A549 treated with dexamethasone at 1 μM for 4 hours (cell line): ENCODE data around the gene ABCF3. TPM values are rescaled to one million over a fixed set of nuclear protein-coding genes. Genes with fewer than 3 reads are reported as not detected.

ENCODE experiments used
- total RNA-seq: library from RNA; stranded (reverse); fragments of 200-300 nt; extraction: Qiagen RNA extraction; gene quantifications from 5 replicates; pipeline ENCODE4 v1.2.3, GENCODE V29; 2022

ABCF3 gene, protein sequence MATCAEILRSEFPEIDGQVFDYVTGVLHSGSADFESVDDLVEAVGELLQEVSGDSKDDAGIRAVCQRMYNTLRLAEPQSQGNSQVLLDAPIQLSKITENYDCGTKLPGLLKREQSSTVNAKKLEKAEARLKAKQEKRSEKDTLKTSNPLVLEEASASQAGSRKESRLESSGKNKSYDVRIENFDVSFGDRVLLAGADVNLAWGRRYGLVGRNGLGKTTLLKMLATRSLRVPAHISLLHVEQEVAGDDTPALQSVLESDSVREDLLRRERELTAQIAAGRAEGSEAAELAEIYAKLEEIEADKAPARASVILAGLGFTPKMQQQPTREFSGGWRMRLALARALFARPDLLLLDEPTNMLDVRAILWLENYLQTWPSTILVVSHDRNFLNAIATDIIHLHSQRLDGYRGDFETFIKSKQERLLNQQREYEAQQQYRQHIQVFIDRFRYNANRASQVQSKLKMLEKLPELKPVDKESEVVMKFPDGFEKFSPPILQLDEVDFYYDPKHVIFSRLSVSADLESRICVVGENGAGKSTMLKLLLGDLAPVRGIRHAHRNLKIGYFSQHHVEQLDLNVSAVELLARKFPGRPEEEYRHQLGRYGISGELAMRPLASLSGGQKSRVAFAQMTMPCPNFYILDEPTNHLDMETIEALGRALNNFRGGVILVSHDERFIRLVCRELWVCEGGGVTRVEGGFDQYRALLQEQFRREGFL
- 30.0 to 37.4 TPM (median 33.1 TPM) in 5 replicates for total RNA-seq

DNA sequence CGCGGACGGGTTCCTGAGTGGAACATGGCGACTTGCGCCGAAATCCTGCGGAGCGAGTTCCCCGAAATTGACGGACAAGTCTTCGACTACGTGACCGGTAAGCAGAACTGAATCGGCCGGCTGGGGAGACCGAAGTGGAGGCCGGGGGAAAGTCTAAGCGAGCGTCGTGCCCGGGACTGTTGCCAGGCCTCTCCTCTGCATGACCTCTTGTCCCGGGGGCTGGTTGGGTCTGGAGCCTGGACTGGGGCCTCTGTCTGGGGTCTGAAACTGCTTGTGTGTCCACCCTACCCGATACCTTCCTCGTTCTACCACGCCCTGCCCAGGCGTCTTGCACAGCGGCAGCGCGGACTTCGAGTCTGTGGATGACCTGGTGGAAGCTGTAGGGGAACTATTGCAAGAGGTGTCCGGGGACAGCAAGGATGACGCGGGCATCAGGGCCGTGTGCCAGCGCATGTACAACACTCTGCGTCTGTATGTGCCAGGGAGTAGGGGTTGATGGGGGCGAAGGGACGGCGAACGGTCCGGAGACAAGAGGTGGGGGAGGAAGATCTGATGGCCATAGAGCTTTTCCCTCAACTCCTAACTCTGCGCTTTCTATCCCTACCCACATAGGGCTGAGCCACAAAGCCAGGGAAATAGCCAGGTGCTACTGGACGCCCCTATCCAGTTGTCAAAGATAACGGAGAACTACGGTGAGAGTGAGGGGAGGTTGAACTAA, at the start of gene ABCF3:
ABCF3 (plus strand) TSS at position 16 of the 718 bp plus-strand sequence; CDS start at position 25, 9 bp downstream.

DNA sequence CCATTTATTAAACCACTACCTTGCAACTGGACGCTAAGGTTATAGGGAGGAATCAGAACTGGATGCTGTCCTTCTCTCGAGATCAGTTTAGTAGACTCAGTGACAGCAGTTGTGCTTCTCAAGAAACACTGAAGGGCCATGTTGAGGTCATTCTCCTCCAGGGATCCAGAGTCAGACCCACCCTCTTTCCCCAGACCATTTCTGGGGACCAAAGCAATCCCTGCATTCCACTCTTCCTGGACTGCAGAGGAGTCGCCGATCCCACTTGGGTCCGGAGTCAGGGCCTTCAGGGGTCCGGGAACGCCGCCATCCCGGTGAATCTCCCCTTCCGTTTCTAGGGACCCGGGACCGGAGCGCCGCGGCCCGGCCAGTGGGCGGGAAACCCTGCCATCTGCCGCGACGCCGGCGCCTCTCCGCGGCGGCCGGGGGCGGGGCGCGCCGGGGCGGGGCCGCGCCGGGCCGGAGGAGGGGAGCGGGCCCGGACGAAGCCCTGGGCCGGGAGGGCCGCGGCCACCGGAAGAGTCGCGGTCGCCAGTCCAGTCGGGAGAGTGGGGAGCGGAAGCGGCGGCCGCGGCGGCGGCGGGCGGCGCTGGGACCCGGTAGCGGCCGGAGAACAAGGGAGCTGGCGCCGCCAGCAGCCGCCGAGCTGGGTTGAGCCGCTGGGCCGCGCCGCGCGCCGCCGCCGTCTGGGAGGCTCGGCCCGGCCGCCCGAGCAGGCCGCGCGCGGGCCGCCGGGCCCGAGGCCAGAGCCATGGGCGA, 30.9 kb upstream of the ABCF3 start, which contains the start of gene DVL3:
DVL3 (plus strand) TSS at position 493 of the 759 bp plus-strand sequence; CDS start at position 752, 259 bp downstream.

DNA sequence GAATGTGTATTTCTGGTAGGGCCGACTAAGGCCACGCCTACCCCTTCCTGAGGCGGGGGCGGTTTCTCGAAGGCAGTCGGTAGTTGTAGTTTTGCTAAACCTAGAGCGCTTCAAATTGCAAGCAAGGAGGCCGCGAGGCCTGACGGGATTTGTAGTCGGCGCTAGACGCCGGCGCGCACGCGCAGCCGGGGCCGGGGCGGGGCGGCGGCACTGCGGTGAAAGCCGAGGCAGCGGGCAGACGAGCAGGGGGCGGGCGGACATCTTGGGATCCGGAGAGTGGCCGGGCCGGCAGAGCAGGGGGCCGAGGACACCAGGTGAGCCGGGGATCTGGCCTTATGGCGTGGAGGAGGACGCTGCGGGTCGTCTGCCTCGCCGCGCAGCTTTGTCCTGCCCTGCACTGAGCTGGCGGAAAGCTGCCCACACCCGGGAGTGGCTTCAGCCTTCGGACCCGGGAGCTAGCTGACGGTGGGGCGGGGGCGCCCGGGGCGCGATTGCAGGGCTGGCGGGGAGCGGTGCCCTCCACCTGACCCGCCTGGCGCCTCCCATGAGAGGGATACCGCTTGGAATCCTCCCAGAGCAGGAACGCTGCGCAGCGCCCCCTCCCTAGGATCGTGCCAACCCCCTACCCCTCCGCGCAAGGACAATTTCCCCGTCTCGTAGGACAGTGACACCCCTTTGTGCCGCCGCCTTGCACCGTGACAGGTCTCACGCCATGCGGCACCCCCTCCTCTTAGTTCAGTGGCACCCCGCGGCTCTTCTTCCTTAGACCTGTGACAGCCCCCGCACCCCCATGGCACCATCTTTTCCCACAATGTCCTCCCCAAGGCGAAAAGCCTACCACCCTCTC, 11.1 kb upstream of the ABCF3 start, which contains the start of gene AP2M1:
AP2M1 (plus strand) TSS at position 210 of the 847 bp plus-strand sequence. CDS start 2,139 bp downstream, outside the sequence.

DNA sequence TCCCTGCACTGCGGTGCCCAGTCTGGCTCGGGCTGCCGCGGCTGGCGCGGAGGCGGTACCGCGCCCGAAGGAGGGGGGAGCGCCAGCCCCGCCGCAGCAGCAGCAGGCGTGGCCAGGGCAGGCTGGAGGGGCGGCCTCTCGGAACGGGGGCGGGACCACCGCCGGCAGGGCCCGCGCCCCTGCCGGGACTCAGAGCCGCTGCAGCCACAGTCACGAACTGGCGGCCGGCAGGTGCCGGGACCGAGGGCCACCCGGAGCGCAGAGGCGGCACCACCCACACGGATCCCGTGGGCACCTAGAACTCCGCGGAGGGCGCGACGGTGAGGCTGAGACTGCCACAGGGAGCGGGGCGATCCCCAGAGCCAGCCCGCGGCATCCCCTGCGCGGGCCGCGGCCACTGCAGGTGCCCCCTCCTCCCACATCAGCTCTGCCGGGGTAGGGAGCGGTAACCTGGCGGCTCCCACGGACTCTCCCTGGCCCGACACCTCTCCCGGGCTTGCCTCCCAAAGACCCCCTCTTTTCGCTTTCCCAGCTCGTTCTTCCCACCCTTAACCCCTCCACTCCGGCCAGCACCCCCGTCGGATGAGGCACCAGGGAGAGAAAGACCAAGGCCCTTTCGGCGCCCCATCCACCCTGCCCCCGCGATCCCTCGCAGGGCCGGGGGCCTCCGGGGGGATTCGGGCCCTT, 43.5 kb downstream of the ABCF3 start, which contains the start of gene VWA5B2:
VWA5B2 (plus strand) TSS at position 192 of the 687 bp plus-strand sequence. CDS start 944 bp downstream, outside the sequence.

Other genes starting within 250 kb of the ABCF3 start
- 11.5 to 17.2 TPM (median 16.5 TPM) in 5 replicates for gene ABCC5, start 168.3 kb upstream of the ABCF3 start, total RNA-seq
- not detected in 5 replicates for gene HTR3D, start 154.5 kb upstream of the ABCF3 start, total RNA-seq
- gene HTR3C, start 133.2 kb upstream of the ABCF3 start, total RNA-seq: not detected in 5 replicates
- gene HTR3E, start 89.1 kb upstream of the ABCF3 start, total RNA-seq: not detected in 5 replicates
- gene EIF2B5, start 50.8 kb upstream of the ABCF3 start, total RNA-seq: 24.7 to 26.9 TPM (median 26.3 TPM) in 5 replicates
- 14.7 to 28.1 TPM (median 25.7 TPM) in 5 replicates for gene DVL3, start 30.8 kb upstream of the ABCF3 start, total RNA-seq
- 277 to 297 TPM (median 292 TPM) in 5 replicates for gene AP2M1, start 11.3 kb upstream of the ABCF3 start, total RNA-seq
- 0.20 to 0.50 TPM (median 0.39 TPM) in 5 replicates for gene VWA5B2, start 43.4 kb downstream of the ABCF3 start, total RNA-seq
- 53.0 to 83.1 TPM (median 72.0 TPM) in 5 replicates for gene ALG3, start 62.8 kb downstream of the ABCF3 start, total RNA-seq
- gene EEF1AKMT4, start 63.5 kb downstream of the ABCF3 start, total RNA-seq: 8.6 to 11.5 TPM (median 10.0 TPM) in 5 replicates
- gene CAMK2N2, start 75.4 kb downstream of the ABCF3 start, total RNA-seq: 0.96 to 2.0 TPM (median 1.5 TPM) in 5 replicates
- gene ECE2, start 89.8 kb downstream of the ABCF3 start, total RNA-seq: not detected in 5 replicates
- gene PSMD2, start 113.0 kb downstream of the ABCF3 start, total RNA-seq: 257 to 391 TPM (median 283 TPM) in 5 replicates
- 243 to 299 TPM (median 295 TPM) in 5 replicates for gene EIF4G1, start 128.4 kb downstream of the ABCF3 start, total RNA-seq
- 7.5 to 10.5 TPM (median 9.4 TPM) in 5 replicates for gene FAM131A, start 151.4 kb downstream of the ABCF3 start, total RNA-seq
- 2.9 to 5.4 TPM (median 4.7 TPM) in 5 replicates for gene CLCN2, start 175.4 kb downstream of the ABCF3 start, total RNA-seq
- gene POLR2H, start 175.5 kb downstream of the ABCF3 start, total RNA-seq: 65.2 to 72.1 TPM (median 66.4 TPM) in 5 replicates
- 0.08 to 0.11 TPM in 2 of 5 replicates, not detected in the others for gene THPO, start 192.0 kb downstream of the ABCF3 start, total RNA-seq
- gene CHRD, start 193.9 kb downstream of the ABCF3 start, total RNA-seq: 0.19 to 0.29 TPM (median 0.23 TPM) in 5 replicates